ENCODE results near the gene LIME1. TPM values are rescaled to one million over a fixed set of nuclear protein-coding genes. Genes with fewer than 3 reads are reported as not detected.

Gene LIME1
- total RNA-seq, 1 experiment from 2014 or later: 13.5 TPM

- Histone ChIP-seq H2BK120ac (ENCODE audit: low read depth, low read length, poor library complexity, severe bottlenecking) (no peak overlapping the region), H2BK20ac (ENCODE audit: low read depth, low read length, poor library complexity, severe bottlenecking) (no peak overlapping the region), H3K9ac (ENCODE audit: extremely low read depth, insufficient read length, low read length) (no peak overlapping the region), H3K23me2 (ENCODE audit: insufficient read length, low read depth, low read length, poor library complexity, severe bottlenecking) (no peaks in the 10 kb centered on the region), H3K4me1 (ENCODE audit: insufficient read depth, low read length) (no peaks in the 10 kb centered on the region; the same call in 1 of the 2 replicates), H2BK15ac (ENCODE audit: low read depth, low read length) (no peak overlapping the region), H3K23ac (ENCODE audit: insufficient read length, low read depth, low read length) (no peak overlapping the region), H4K20me1 (ENCODE audit: control insufficient read depth, insufficient read depth, insufficient read length) (no peaks in the 10 kb centered on the region), H3K27me3 (ENCODE audit: insufficient read depth, low read length) (no peaks in the 10 kb centered on the region), H2BK12ac (ENCODE audit: insufficient read length, low read depth, low read length) (no peak overlapping the region), H3K56ac (ENCODE audit: insufficient read length, low read depth, low read length) (no peak overlapping the region), H3K27ac (ENCODE audit: insufficient read length, low read depth, low read length) (no peak overlapping the region), H4K5ac (ENCODE audit: insufficient read length, low read depth, low read length) (no peak overlapping the region), H2AFZ (ENCODE audit: low read length) (no peak overlapping the region), H3T11ph (ENCODE audit: low read length) (no peak overlapping the region), H4K91ac (ENCODE audit: insufficient read length, low read depth, low read length) (no peak overlapping the region), H3K79me2 (ENCODE audit: insufficient read depth, low read length) (no peaks in the 10 kb centered on the region), H3K4ac (ENCODE audit: low read depth, low read length) (no peak overlapping the region), H2AK5ac (ENCODE audit: insufficient read length, low read length) (no peak overlapping the region), H3K79me1 (ENCODE audit: insufficient read depth, low read depth, low read length, poor library complexity, severe bottlenecking) (no peaks in the 10 kb centered on the region), H2BK5ac (ENCODE audit: insufficient read length, low read length) (no peak overlapping the region), H3K18ac (ENCODE audit: insufficient read length, low read depth, low read length) (no peak overlapping the region), H3K9me3 (ENCODE audit: control insufficient read depth, low read depth, low read length) (no peaks in the 10 kb centered on the region), H3K4me2 (ENCODE audit: insufficient read depth, insufficient read length, low read length) (no peak overlapping the region), H4K8ac (replicated peaks; ENCODE audit: insufficient read length, low read depth, low read length) (no peak overlapping the region), H3K14ac (ENCODE audit: insufficient read depth, low read length) (no peak overlapping the region)
- no CpG with 5 or more reads among the region's 20 CpGs for WGBS (ENCODE audit: extremely low coverage, insufficient read length, low lambda C conversion rate)
- no peak for DNase-seq
- no peaks in the 10 kb centered on the region for H3K9me3 Mint-ChIP-seq
- TF ChIP-seq, protein P1, sequence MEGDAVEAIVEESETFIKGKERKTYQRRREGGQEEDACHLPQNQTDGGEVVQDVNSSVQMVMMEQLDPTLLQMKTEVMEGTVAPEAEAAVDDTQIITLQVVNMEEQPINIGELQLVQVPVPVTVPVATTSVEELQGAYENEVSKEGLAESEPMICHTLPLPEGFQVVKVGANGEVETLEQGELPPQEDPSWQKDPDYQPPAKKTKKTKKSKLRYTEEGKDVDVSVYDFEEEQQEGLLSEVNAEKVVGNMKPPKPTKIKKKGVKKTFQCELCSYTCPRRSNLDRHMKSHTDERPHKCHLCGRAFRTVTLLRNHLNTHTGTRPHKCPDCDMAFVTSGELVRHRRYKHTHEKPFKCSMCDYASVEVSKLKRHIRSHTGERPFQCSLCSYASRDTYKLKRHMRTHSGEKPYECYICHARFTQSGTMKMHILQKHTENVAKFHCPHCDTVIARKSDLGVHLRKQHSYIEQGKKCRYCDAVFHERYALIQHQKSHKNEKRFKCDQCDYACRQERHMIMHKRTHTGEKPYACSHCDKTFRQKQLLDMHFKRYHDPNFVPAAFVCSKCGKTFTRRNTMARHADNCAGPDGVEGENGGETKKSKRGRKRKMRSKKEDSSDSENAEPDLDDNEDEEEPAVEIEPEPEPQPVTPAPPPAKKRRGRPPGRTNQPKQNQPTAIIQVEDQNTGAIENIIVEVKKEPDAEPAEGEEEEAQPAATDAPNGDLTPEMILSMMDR (conservative IDR thresholded peaks at IDR 0.05): no peak
- H3K4me1 Mint-ChIP-seq: peaks cover 11 to 15% of the 10 kb centered on the region in 2 experiments
- H3K4me3 Mint-ChIP-seq: no peak overlapping the region
- H3K36me3 Mint-ChIP-seq (ENCODE audit: insufficient read depth in 1 of 3, low read depth in 3 of 3): peaks cover 0 to 14% (median 11%) of the 10 kb centered on the region in 3 experiments; a peak in 4 of 7 replicates
- H3K27me3 Mint-ChIP-seq (ENCODE audit: low read depth): no peaks in the 10 kb centered on the region
- H3K27ac Mint-ChIP-seq: peak overlapping the region in 1 of 3 experiments; percentile 63; a peak in 1 of 7 replicates
Measured at GRCh38 chr20:63748070-63748933, 11.8 kb downstream of the LIME1 start.
